HG03175 (cell line): Measurements from ENCODE around the gene UNKL.

Experiments
- ATAC-seq: cut with Tn5 transposase; IDR thresholded peaks from one replicate; pipeline ENCODE4 v1.9.1; 2021; ENCODE audit warnings: mild to moderate bottlenecking, moderate library complexity; ENCODE audit not compliant: unreplicated experiment

The UNKL gene

DNA sequence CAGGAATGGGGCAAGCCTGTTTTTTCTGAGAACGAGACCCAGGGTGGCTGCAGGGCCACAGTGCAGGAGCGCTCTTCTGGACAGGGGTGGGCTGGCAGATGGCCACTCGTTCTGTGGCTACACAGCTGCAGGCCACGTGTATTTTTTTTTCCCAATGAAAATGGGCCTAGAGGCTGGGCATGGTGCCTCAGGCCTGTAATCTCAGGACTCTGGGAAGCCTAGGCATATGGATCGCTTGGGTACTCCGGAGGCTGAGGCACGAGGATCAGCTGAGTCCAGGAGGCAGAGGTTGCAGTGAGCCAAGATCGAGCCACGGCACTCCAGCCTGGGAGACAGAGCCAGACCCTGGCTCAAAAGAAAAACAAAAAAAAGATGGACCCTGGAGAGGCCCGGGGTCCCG lies 6.8 kb downstream of the UNKL start:
- no peak for ATAC-seq

DNA sequence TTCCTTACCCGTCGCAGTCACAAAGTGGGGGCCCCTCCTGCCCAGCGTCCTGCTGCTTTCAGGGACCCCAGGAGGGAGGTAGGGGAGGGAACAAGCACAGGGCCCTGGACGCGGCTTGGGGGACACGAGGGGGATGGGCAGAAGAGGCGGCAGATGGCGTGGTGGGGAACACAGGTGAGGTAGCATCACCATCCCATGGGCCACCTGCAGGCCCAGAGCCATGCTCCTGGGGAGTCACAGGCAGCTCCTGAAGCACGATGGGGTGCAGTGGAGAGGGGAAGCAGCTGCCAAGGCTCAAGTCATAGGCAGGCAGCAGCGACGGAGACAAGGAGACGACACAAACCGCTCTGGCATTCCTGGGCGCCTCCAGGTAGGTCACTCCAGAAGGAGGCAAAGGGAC lies 10.8 kb downstream of the UNKL start:
- no peak for ATAC-seq

DNA sequence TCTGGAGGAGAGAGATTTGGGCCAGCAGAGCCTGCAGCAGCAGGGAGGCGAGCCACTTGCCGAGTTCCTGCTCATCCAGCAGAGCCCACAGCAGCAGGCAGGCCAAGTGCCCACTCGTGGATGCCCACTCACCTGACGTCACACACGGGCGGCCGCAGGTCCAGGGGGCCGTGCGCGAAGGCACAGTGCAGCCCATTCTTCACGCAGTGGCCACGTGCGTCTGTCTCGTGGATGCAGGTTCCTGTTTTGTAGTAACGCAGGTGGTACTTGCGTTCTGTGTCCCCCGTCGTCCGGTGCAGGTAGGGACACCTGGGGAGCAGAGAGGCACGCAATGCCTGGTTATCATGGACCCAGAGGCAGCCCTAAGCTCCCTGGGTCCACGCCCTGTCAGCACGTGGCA lies 11.5 kb downstream of the UNKL start:
- ATAC-seq: no peak

DNA sequence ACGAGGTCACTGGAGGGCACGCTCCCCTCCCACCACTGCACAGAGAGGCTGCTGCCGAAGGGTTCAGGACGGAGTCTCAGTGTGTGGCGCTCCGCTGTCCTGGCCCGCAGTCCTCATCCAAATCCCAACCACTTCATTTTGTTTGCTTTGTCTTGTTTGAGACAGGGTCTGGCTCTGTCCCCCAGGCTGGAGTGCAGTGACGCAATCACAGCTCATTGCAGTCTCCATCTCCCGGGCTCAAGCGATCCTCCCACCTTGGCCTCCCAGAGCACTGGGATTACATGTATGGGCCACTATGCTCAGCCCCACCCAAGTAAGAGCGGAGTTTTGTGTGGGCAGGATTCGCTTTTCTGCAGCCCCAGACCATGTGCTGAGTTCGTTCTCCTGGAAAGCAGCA lies 12.7 kb downstream of the UNKL start:
- no peak for ATAC-seq

DNA sequence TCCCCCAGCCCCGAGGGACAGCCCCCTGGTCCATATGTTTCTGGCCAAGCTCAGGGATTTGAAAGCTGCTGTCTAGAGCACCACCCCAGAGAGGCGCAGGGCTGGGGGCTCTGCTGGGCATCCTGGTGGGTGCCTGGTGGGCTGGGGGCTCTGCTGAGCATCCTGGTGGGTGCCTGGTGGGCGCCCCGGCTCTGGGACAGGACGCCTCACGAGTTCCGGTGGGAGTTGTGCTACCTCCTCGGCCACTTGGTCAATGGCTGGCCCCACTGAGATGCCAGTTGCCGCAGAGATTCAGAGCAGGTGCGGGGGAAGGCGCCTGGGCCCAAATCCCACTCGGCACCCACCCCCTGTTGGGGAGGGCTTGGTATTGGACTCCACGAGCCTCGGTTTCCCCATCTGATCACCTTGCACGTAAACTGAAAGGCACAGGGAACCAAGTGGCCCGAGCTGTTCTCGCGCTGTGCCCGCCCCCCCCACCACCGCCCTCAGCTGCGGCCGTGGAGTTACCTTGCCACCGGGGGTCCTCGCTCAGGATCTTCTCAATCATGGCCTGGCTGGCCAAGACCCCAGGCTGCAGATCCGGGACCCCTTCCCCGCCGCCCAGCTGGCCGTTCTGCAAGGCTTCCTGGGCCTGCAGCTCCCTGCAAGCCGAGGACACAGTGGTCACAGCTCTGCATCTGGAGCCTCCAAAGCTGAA lies 13.3 kb downstream of the UNKL start:
- no peak for ATAC-seq

DNA sequence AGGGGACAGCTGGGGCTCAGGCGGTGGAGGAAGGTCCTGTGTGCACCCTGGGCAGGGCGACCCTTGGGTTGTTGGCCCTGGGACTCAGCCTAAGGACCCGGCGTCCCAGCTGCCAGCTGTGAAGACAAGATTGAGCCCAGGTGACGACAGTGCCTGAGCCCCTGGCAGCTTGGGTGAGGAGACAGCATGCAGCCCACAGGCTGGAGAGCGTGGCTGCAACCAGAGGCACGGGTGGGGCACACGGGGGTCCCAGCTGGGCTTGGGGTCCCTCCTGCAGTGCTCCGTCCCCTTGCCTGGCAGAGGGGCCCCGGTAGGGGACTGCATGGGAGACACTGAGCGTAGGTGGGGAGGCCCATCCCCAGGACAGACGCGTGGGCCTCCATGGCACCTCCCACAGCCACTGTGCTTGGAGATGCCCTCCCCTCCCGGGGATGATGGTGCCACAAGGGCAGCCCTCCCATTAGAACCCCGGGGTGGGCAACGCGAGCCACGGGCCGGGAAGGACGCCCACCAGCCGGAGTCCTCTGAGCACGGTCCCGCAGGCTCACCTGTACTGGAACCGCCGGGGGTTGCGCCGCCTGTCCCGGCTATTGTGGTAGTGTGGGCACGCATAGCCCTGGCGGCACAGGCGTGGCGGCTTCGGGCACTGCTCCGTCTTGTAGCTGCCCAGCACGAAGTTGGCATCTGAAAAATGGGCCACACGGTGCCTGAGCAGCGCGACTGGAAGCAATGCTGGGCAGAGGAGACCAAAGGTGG lies 15.5 kb downstream of the UNKL start:
- no peak for ATAC-seq

DNA sequence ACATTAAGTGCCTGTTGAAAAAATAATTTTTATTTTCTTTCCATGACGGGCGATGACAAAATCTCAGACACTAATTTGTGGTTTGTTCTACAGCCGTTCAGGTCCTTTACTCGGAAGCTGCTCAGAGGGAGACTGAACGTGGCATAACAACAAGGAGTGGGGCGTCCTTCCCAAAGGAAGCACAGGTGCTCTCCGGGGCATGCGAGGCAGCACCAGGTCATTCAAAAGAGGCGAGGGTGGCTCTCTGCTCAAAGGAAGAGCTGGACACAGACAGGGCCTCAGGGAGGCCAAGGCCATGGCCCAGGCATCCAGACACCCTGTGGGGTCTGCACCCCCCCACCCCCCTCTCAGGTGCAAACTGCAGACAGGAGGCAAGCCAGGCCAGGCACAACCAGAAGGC lies 16.2 kb downstream of the UNKL start:
- ATAC-seq: no peak

DNA sequence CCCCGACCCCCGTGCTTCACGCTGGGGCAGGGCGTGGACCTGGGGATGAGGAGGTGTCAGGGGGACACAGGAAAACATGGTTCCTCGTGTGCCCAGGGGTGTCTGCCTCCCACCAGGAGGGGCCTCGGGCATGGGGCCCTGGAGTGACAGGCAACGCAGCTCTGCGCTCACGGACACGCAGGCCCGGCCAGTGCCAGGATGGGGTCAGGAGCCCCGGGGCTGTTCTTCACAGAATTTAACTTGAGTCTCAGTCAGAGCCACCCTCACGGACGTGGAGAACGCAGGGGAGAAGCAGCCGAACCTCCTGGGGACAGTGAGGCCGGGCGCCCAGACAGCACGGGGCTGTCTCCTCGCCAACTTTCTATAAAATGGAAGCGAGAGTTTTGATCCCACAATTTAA lies 16.7 kb downstream of the UNKL start:
- no peak for ATAC-seq

DNA sequence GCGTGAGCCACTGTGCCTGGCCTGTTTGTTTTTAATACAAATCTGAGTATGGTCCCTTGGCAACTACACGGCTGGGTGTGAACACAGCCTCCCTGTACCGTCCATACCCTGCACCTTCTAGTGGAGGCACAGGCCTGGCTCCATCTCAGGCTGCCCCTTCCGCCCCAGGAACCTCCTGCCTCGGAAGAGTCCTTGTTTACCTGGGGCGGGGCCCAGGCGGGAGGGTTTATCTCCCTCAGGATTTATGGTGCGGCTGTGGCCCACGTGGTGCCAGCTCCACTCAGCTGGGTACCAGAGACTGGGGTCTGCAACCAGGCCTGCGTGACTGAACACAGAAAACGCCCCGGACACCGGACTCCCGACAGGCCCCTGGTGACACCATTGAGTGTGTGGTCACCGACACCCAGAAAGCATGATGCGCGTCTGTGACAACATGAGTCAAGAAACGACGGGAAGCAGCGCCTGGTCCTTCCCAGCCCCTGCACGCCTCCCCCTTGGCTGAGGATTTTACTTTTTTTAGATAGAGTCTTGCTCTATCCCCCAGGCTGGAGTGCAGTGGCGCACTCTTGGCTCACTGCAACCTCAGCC lies 19.0 kb downstream of the UNKL start:
- no peak for ATAC-seq

DNA sequence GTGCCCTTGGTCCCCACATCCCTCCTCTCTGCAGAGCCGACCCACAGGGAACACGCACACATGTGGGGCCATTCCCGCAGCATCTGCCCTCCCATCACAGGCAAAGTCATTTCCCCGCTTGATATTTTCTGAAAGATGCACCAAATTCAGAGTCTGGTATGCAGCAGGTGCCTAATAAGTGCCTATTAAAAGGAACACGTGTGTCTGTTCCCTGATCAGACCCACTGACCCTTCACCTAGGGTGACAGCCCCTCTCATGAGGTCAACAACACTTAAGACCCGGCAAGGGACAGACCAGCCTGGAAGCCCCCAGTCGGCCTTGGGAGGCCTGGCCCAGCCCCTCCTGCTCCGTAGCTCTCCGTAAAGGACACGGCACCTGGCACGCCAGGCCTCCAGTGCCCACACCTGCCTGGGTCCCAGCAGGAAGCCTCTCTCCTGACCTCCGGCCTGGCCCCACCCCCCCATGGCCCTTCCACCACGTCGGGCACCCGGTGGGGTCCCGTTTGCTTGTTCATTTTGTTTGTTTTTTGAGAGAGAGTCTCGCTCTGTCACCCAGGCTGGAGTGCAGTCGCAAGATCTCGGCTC lies 20.0 kb downstream of the UNKL start:
- ATAC-seq: no peak

DNA sequence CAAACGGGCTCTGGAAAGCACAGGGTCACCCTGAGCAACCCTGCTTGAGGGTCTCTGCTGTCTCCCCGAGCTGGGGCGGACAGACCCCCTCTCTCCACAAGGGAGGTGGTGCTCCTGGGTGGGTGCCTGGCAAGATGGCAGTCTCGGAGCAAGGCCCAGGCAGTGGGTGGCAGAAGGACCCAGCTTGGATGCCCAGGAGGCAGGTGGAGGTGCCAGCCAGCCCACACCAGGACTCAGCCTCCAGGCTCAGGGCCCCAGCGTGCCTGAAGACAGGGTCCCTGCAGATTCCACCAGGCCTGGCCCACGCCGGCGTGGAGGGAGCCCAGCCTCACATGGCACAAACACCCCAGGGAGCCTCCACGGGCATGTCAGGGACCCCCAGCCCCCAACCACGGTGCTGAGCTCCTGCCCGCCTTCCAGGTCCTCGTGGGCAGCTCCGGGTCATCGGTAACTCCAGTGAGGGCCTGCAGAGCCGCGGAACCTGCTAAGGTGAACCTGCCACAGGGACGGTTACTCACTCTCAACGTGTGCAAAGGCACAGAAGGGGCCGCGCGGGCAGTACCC lies 20.8 kb downstream of the UNKL start:
- no peak for ATAC-seq

DNA sequence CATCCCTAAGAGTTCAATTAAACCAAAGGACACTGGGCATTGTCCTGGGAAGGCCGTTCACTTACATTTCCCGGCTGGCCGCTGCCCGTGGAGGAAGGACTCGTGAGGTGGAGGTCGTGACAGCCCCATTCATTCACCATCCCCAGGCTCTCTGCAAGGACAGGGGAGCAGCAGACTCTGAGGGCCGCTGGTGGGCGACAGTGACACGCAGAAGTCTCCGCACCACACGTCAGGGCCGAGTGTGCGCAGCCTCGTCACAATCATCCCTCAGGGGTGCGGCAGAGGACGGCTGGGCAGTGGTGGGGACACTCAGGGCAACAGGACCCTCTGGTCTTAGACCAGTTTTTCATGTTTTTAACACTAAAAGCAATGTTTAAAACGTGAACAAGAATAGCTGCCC lies 21.7 kb downstream of the UNKL start:
- no peak for ATAC-seq

DNA sequence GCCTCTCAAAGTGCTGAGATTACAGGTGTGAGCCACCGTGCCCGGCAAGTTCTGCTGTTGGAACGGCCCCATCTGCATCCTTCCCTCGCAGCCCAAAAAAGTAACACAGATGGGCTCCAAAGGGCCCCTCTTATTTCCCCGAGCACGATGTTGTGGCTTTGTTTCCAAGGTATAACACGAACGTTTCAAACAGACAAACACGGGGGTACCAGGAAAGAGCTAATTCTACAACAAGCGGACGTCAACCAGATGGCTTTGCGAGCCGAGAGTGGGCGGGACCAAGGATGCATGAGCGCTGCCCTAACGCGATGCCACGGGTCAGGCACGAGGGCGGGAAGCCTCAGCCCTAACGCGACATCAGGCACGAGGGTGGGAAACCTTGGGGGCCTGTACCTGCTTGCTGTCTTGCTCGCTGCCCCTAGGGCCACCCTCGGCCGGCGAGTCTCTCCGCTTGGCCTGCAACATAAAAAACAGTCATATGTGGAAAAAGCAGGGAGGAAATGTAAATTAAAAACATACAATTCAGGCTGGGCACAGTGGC lies 24.2 kb downstream of the UNKL start:
- ATAC-seq: no peak

DNA sequence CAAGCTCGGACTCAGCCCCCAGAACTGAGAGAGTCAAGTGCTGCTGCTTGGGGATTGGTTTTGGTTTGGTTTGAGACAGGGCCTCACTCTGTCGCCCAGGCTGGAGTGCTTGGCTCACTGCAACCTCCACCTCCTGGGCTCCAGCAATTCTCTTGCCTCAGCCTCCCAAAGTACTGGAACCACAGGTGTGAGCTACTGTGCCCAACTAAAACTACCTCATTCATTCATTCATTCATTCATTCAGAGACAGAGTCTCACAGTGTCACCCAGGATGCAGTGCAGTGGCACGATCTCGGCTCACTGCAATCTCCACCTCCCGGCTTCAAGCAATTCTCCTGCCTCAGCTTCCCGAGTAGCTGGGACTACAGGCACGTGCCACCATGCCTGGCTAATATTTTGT lies 24.7 kb downstream of the UNKL start:
- ATAC-seq: no peak

DNA sequence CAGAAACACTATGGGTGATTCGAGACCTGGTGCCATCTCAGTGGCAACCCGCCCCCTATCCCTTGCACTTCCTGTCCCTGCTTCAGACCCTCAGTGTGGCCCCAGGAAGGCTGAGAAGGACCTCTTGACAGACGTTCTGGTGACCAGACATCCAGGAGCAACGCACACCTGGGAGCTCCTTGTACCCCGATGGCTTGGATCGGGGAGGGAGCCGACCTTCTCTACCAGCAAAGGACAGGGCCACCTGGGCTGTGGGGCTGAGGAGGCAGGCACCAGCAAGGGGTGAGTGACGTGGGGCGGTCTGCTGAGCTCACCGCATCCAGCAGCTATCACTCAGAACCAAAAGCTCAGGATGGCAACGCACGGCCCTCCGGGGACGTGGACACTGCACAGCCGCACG lies 27.2 kb downstream of the UNKL start:
- no peak for ATAC-seq

DNA sequence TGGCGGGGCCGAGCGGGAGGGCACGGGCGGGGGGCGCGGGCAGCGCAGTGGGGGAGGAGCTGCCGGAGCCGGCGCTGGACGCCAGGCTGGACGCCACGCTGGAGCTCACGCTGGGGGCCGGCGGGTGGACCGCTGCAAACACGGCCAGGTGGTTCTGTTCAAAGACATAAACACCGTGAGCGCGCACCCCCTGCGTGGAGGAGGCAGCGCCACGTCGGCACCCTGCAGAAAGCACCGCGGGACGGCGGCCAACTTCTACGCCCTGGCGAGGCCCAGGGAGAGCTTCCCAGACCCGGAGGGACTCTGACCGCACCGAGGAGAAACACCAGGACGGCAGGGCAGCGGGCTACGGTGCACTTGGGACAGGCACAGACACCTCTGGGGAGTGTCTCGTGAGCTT lies 29.3 kb downstream of the UNKL start:
- no peak for ATAC-seq

DNA sequence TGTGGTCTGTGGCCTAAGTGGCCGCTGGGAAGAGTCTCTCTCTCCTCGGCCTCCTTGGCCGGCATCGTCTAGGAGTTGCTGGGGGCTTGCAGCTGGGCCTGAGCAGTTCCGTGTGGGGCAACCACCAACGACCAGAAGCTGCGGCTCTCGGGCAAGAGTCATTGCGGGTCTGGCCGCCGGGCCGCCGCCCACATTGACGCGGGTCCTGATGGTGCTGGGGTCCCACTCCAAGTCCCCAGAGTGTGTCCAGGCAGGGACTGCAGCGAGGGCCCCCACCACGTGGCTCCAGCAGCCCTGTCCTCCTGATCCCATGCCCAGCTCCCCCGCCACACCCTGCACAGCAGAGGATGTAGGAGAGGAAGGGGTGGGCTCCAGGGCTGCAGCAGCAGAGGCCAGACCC lies 30.9 kb downstream of the UNKL start:
- no peak for ATAC-seq

DNA sequence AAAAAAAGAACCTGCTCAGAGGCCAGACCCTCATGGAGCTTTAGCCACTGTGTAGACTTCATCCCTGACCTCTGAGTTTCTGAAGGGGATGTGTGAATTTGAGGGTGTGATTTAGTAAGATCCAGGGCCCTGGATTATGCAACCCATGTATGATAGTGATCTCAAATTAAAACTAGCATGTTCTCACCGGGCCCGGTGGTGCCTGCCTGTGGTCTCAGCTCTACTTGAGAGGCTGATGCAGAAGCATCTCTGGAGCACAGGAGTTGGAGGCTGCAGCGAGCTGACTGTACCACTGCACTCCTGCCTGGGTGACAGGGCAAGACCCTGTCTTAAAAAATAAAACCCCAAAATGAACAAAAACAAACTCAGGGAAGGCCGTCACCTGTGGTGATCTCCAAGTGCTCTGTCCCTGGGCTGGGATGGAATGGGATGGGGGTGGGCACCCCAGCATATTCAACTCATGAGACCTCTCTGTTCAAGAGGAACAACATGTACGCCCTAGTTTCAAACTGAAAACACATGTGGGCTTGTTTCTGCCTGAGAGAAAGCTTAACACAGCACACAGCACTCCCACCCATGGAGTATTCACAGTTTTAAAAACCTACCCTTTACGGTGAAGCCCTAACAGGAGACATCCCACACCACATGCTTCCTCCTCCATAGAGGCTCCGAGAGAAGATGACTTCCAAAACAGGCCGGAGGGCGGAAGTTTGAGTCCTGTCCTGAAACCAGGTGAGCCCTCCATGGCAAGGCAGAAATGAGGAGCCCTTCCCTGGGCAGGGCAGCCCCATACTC lies 32.7 kb downstream of the UNKL start:
- ATAC-seq: no peak

DNA sequence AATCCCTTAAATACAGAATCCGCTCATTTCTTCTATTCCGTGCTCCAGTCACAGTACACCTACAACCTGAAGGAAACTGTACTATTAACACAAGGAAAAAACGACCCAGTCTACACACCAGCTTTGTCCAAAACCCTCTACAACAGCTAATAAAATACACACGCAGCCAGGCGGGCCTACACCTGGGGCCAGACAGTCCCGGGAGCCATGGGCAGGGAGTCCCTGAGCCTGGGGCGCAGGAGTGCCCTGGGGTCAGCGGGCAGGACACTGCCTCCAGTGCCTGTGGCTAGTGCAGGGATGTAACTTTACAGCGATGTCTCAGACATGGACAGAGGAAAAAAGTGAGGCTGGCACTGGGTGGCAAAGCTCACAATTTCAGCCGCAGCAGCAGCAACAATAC lies 34.3 kb downstream of the UNKL start:
- ATAC-seq: no peak

DNA sequence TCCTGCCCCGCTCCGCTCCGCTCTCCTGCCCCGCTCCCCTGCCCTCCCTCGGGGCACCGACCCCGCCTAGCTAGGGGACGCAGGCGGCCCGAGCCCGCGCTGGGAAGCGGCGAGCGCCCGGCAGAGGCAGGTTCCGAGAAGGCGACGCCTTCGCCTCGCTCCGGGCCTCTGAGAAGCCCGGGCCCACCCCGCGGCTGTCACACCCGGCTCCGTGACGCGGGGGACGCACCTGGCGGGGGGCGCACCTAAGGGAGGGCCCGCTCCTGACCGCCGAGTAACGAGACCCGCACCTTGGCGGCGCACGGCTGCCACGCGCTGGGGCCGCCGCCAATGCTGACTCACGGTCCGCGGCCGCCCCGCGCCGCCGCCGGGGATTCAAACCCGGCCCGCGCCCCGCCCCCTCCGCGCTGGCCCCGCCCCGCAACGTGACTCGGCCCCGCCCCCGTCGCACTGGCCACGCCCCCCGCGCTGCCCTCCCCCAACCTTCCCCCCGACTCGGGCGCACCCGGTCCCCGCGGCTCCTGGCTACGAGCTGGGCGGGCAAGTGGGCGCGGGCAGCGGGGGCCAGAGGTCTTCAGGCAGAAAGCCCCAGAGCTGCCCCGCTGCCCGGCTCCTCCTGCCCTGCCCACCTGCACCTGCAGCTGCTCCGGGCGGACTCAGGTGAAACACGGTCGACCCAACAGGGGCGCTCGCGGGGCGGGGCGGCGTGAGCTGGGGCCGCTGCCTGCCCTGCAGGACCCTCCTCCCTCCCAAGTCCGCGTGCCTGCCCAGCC lies 35.0 kb downstream of the UNKL start:
- ATAC-seq: peak; percentile 54
